Stimulated activated CD4-positive, alpha-beta T cell treated with anti-CD3 and anti-CD28 coated beads, Interleukin-4, amount 100 ng/mL, for 1 hour (primary cell): Measurements from ENCODE around the gene C20orf144.

Source experiments
- DNase-seq: peaks from one replicate; pipeline ENCODE4 v3.0.0-alpha.2; 2020

The C20orf144 gene

DNA sequence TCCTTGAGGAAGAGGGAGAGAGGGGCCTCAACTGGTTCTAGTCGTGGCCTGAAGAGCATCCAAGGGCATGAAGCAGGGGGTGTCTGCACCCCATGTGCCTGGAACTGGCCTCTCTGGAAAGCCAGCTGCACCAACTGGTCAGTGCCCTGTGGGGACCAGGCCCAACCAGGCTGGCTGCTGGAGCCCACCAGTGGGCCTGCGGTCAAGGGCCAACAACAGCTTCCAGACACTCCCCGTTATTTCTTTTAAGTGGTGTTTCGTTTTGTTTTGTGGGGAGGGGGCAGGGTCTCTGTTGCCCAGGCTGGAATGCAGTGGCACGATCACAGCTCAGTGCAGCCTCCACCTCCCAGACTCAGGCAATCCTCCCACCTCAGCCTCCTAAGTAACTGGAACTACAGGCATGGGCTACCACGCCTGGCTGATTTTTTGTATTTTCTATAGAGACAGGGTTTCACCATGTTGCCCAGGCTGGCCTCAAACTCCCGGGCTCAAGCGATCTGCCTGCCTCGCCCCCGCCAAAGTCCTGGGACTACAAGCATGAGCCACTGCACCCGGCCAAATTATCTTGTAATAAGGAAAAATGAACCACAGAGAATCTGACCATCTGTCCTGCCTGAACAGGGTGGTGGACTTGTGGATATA lies 11.9 kb upstream of the C20orf144 start:
- DNase-seq = no peak

GRCh38 chr20:33650753-33651561 lies 11.2 kb upstream of the C20orf144 start:
- DNase-seq = no peak

GRCh38 chr20:33651562-33652048 lies 10.5 kb upstream of the C20orf144 start:
- no peak for DNase-seq

DNA sequence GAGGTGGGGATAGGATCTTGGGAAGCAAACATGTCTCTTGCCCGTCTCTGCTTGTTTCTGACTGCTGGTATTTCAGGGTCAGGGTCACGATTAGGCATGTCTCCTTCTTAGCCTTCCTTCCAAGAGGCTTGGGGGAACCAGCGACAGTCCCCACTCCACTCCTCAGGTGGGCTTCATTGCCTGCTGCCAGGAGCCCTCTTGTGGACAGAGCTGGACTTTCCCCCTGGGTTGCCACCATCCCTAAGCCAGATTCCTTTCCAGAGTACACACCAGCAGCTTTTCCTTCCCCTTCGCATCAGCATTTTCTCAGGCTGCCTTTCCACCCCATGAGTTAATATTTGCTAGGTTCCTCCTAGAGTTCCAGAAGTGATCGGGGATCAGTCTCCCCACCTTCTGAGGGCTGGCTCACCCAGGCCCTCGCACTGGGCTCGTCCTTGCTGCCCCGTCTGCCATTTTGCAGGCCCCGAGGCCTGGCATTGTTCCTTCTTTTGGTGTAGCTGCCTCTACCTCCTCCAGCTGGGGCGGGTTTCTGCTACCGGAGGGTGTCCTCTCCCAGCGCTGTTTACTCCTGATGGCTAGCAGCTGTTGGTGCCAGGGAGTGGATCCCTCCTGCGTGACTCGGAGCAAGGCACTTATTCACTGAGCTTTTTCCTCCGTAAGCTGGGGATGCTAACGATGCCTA lies 8.8 kb upstream of the C20orf144 start:
- peak; percentile 32 for DNase-seq

DNA sequence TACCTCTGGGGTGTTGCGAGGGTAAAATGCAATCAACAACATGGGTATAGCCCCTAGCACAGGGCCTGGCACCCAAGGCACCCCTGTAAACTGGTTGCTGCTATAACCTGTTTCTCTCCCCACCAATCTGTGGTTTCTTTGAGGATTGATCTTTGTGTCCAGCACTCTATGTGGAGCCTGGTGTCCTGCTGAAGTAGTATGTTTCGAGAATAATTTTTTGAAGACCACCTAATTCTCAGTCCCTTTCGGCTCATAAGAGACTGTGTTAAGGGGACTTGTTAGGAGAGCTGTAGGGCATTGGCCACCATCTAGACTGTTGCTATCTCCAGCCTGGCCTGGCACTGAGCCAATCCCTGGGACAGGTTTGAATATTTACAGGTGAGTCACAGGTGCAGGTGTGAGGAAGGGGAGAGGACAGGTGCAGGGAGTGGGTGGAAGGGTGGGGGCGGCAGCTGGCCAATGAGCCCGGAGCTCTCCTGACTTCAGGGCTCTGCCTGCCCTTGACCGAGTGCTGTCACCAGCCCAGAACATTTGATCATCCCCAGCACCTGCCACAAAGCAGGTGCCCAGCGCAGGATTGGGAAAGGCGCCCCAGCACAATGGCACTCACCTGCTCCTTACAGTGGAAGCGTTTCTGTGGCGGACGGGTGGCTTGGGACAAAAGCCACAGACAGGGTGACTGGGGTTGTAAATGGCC lies 8.1 kb upstream of the C20orf144 start:
- DNase-seq = no peak

DNA sequence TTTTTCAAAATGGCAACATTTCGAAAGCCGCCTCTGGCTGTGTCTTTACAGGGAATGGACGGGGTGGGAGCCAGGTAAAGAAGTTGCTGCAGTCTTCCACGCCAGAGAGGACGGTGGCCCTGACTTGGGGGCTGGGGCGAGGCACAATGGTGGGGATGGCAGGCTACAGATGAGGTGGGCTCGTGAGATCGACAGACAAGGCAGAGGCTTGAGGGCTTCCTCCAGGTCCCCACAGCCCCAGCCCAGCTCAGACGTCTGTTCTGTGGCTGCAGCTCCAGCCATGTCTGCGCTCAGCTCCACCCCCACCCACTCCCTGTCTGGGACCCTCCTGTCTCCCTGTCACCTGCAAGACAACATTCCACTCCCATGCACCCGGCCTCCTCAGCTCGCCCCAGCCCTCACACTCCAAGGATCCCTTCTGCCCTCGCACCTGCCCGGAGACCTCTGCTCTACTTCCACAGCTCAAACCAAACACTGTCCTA lies 7.4 kb upstream of the C20orf144 start:
- DNase-seq = no peak

GRCh38 chr20:33655164-33655563 lies 7.0 kb upstream of the C20orf144 start:
- DNase-seq = no peak

DNA sequence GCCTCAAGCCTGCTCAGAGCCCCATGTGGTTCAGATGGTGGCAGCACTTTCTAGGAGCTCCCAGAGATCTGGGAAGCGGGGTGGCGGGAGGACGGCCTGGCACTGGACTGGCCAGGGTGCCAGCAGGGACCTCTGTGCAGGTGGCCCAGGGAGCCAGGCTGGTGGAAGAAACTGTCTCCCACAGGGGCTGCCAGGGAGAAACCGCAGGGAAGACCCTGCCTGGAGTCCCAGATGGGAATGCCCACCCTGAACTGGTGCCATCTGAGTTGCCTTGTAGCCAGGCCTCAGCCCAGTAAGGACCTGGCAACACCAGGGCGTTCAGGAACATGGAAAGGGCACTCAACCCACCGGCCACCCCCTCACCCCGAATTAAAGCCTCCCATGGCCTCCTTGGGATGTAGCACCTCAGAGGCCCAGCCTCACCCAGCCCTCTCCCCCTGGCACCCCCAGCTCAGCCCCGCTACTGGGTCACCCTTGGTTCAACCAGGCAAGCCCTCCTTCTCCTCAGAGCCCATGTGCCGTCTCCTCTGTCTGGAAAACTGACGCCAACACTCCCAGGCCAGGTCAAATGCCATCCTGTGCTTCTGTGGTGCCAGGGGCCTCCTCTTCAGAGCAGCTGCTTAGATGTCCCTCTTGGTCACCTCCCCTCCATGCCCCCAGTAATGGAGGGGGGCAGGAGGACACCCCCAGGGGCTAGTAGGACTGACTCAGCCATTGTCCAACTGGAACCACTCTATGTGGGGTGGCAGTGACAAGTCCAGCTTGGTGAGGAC lies 5.9 kb upstream of the C20orf144 start:
- no peak for DNase-seq

- DNase-seq = no peak
These were observed 5.1 kb upstream of the C20orf144 start for GRCh38 chr20:33656783-33657703.

DNA sequence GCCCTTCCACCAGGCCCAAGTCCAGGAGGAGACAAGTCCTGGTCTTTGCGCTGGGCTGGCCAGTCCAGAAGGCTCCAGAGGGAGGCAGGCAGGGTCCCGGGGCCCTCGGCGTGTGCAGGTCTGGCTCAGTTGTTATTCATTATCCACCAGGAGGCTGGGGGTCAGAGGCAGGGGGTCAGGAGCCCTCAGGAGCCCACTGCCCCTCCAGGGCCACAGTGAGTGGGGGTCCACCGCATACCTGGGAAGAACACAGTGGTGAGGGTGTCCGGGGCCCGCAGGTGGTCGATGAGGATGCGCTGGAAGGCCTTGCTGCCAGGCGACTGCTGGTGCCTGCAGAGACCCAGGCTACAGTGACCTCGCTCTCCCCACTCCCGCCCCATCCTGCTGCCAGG lies 4.4 kb upstream of the C20orf144 start:
- no peak for DNase-seq

- DNase-seq = no peak
These were observed 3.6 kb upstream of the C20orf144 start for GRCh38 chr20:33658510-33658909.

DNA sequence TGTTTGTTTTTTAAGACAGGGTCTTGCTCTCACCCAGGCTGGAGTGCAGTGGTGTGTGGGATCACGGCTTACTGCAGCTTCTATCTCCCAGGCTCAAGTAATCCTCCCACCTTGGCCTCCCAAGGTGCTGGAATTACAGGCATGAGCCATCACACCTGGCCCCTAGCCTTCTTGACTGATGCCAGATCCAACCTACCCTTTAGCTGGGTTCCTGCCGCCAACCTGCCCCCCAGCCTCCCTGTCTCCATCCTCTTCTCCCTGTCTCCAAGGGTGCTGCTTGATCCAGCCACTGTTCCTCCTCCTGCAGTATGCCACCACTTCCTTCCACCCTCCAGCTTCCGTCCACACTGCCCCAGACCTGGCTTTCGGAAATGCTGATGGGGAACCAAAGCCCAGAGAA lies 3.2 kb upstream of the C20orf144 start:
- DNase-seq = no peak

DNA sequence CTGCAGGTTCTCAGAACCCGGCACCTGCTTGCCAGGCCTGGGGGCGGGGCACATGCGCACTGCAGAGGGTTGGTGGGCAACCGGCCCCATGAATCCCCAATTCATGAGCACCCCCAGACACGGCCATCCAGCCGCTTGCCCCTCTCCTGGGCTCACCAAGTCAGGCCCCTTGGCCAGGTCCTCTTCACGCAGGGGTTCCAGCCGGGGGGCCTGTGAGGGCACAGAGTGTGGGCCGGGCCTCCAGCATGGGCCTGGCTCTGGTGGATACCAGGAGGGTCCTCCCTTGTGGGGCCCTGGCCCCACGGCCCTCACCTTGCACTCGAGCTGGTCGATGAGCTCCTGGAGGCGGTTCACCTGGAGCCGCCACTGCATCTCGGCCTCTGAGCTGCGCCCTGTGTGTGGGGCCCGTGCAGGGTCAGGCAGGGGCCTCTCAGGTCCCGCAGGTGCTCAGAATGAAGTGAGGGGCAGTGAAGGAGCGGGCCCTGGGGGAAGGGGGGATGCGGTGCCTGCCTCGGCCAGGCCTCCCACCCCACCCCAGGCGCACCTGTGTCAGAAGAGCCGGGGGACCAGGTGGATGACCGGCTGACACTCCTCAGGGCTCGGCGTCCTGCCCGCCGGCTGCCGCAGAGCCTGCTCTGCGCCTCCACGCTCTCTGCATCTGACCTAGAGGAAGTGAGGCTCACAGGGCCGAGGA lies 2.6 kb upstream of the C20orf144 start:
- no peak for DNase-seq

- DNase-seq = no peak
These were observed 2.0 kb upstream of the C20orf144 start for GRCh38 chr20:33660035-33660684.

- DNase-seq = no peak
These were observed 1.5 kb upstream of the C20orf144 start for GRCh38 chr20:33660685-33661058.

DNA sequence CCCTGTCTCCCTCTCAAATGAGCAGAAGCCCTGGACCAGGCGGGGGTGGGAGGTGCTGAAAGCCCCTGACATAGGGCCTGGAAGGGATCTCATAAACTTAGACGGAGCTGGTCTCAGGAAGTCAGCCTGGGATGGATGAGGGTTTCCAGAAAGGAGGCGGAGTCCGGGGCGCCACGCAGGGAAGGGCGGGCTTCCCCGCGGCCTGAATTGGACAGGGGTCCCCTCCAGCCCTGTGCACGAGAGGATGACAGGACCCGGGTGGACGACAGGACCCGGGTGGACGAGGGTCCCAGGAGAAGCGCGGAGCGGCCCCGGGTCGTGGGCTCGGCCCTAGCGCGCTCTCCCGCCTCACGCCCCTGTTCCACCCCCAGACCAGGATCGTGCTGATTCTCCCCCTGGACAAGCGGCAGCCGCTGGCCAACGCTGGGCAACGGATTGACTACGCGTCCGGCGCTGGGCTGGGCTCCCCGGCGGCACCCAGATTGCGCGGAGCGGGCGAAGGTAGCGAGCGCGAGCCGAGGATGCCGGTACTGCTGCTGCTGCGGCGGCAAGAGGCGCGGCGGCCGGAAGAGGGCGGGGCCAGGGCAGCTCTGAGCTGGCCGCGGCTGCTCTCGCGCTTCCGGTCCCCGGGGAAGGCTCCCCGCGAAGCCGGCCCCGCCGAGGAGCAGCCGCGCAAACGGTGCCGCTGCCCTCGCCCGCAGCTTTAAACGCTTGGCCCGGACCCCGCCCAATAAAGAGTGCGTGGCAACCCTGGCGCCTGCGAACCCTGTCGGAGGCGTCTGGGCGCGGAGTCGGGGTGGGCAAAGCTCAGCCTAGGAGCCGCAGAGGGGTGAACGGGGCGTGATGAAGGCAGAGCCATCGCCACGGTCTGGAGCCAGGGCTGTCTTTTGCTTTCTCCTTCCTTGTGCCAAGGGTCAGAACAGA lies 1.3 kb downstream of the C20orf144 start:
- DNase-seq = peak; percentile 87

- DNase-seq = no peak
These were observed 2.1 kb downstream of the C20orf144 start for GRCh38 chr20:33664085-33664761.

DNA sequence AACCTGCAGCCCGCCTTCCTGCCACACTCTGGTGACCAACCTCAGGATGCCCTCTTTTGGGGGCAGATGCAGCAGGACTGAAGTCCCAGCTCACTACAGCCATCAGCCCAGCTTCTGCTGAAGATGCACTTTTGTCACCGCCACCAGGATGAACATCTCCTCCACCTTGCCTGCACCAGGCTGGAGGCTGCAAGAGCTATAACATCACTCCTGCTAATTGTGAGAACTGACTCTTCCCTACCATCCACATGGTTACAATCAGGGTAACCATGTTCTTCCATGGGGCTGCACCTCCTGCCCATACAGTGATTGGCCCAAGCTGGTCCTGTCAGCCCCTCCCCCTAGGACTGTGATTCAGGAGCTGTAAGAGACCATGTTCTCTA lies 2.6 kb downstream of the C20orf144 start:
- no peak for DNase-seq
